A673 (cell line): Measurements from ENCODE around the gene TRPM3. TPM values are rescaled to one million over a fixed set of nuclear protein-coding genes. Genes with fewer than 3 reads are reported as not detected.

Experiments used
- BruUV-seq: library from RNA; stranded (reverse); fragments of 400-500 nt; replicated peaks from 2 replicates; lab custom pipeline; 2021; lab: Mats Ljungman, UMichigan
- CTCF ChIA-PET: fragments of 300-600 bp; sonication (Branson Sonifier 250); formaldehyde crosslinking; loops from one replicate; lab custom pipeline; 2022; ENCODE audit warnings: antibody characterized with exemption; lab: Charles Lee
- POLR2A ChIA-PET: fragments of 300-600 bp; sonication (Branson Sonifier 250); formaldehyde crosslinking; loops from one replicate; lab custom pipeline; 2022; ENCODE audit warnings: antibody characterized with exemption; ENCODE audit not compliant: low non-redundant PET; lab: Charles Lee
- DNase-seq: peaks from one replicate; pipeline ENCODE4 v3.0.0-alpha.2; 2015; ENCODE audit warnings: low spot score
- H3K27ac ChIP-seq: fragments of 200-600 bp; sonication (generic); 2 replicates; pipeline ENCODE4 v1.5.1; 2016; ENCODE audit warnings: mixed run types, low read depth, mild to moderate bottlenecking, mixed read lengths, antibody characterized with exemption, low read length; ENCODE audit not compliant: poor library complexity, severe bottlenecking
- H3K27me3 ChIP-seq: fragments of 200-600 bp; sonication (generic); replicated peaks from 2 replicates; pipeline ENCODE4 v1.6.1; 2017; ENCODE audit warnings: mixed run types, low read depth, mild to moderate bottlenecking, mixed read lengths, antibody characterized with exemption, low read length; ENCODE audit not compliant: insufficient read depth, poor library complexity
- H3K36me3 ChIP-seq: fragments of 200-600 bp; sonication (generic); 2 replicates; pipeline ENCODE4 v1.6.1; 2016; ENCODE audit warnings: mixed run types, mild to moderate bottlenecking, mixed read lengths, antibody characterized with exemption, low read length; ENCODE audit not compliant: insufficient read depth, poor library complexity, severe bottlenecking
- H3K4me1 ChIP-seq: fragments of 200-600 bp; sonication (generic); 2 replicates; pipeline ENCODE4 v1.6.1; 2017; ENCODE audit warnings: mixed run types, mild to moderate bottlenecking, mixed read lengths, antibody characterized with exemption, low read length; ENCODE audit not compliant: insufficient read depth, poor library complexity, severe bottlenecking
- H3K4me3 ChIP-seq: fragments of 200-600 bp; sonication (generic); 2 replicates; pipeline ENCODE4 v1.5.1; 2016; ENCODE audit warnings: low read depth, mixed run types, mild to moderate bottlenecking, mixed read lengths, low read length; ENCODE audit not compliant: poor library complexity, severe bottlenecking
- H3K9me3 ChIP-seq: fragments of 200-600 bp; sonication (generic); 2 replicates; pipeline ENCODE4 v1.6.1; 2016; ENCODE audit warnings: mixed run types, low read depth, mild to moderate bottlenecking, mixed read lengths, antibody characterized with exemption, low read length; ENCODE audit not compliant: poor library complexity, severe bottlenecking
- CTCF ChIP-seq: fragments of 300-800, 200-600 bp; sonication (generic); conservative IDR thresholded peaks from 2 replicates; pipeline ENCODE4 v1.5.1; 2017; ENCODE audit warnings: low read depth, mild to moderate bottlenecking, antibody characterized with exemption, low read length, moderate library complexity, mixed read lengths
- EZH2 ChIP-seq: fragments of 200-600 bp; sonication (generic); IDR thresholded peaks from 2 replicates; pipeline ENCODE4 v1.6.1; 2017; ENCODE audit warnings: borderline replicate concordance, low read depth, mild to moderate bottlenecking, mixed read lengths, antibody characterized with exemption, low read length; ENCODE audit not compliant: poor library complexity, severe bottlenecking
- intact Hi-C: fragments of 100-400 bp; cut with micrococcal nuclease; formaldehyde crosslinking; loops from one replicate; pipeline ENCODE4 v1.10.0; 2022; ENCODE audit not compliant: unreplicated experiment
- total RNA-seq: library from RNA; stranded (reverse); gene quantifications from 2 replicates; pipeline ENCODE4 v1.2.3, GENCODE V29; 2021

TRPM3 gene
- total RNA-seq, 1 experiment from 2014 or later, result not detected

DNA sequence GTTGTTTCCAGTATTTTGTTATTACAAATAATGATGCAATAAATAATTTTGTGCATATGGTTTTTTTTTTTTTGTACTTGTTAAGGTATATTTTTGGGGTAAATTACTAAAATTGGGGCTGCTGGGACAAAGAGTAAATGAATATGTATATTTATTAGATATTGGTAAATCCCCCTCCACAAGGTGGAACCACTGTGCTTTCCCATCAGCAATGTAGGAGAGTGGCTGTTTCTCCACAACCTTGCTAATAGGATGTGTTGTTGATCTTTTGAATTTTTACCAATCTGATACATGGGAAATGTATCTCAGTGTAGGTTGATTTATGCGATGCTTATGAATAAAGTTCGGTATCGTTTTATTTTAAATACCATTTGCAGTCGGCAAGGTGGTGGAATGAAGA is 118.1 kb downstream of the TRPM3 start:
- TF ChIP-seq CTCF (no peak), EZH2 (no peak)
- ChIA-PET POLR2A (no interaction called here), CTCF (no interaction called here)
- Histone ChIP-seq H3K4me3 (no peak overlapping the region), H3K4me1 (no peaks in the 10 kb centered on the region), H3K36me3 (no peaks in the 10 kb centered on the region), H3K9me3 (no peaks in the 10 kb centered on the region), H3K27me3 (no peaks in the 10 kb centered on the region), H3K27ac (no peak overlapping the region)
- intact Hi-C loops, result no loop called here
- BruUV-seq, result no TSS peak
- DNase-seq, result no peak

DNA sequence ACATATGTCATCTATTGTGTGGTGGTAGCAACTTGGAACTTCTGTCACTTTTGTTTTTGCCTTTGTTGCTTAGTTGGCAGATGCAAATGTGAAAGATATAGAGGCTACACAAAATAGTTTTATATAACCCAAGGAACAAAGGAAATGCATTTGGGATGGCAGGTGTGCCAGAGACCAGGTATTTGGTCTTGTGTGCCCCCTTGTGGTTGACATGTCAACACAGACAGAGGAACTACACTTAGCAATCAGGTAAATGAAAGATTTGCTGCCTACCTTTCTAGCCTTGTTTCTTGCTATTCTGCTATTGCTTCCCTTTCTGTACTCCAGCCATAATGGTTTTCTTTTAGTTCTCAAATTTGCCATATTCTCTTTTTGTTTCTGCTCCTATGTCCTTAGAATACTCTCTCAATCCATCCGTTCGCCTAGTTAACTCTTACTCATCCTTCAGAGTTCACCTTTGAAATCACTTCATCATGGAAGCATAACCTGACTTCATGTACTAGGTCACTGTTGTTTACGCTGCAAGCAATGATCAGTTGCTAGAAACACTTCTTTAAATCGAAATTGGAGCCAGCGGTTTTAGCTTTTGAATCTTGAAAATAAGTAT is 119.5 kb downstream of the TRPM3 start:
- Histone ChIP-seq H3K9me3 (no peaks in the 10 kb centered on the region), H3K36me3 (no peaks in the 10 kb centered on the region), H3K4me1 (no peaks in the 10 kb centered on the region), H3K27me3 (no peaks in the 10 kb centered on the region), H3K27ac (no peak overlapping the region), H3K4me3 (no peak overlapping the region)
- no peak for TF ChIP-seq EZH2
- TF ChIP-seq CTCF, result peak; percentile 54
- ChIA-PET CTCF (no interaction called here), POLR2A (no interaction called here)
- BruUV-seq, result no TSS peak
- intact Hi-C loops, result loop anchor here (2.0 kb wide), 1 partner anchor 361 kb away; no protein-coding TSS in a partner anchor
- DNase-seq, result no peak

GRCh38 chr9:70998962-70999361 is 122.5 kb downstream of the TRPM3 start:
- POLR2A ChIA-PET, result interaction anchor here (0.6 kb wide), 1 partner anchor 22 kb away, joined by 3 read pairs; no protein-coding TSS in a partner anchor
- intact Hi-C loops, result no loop called here
- H3K27me3 ChIP-seq, result no peaks in the 10 kb centered on the region
- H3K4me1 ChIP-seq, result no peaks in the 10 kb centered on the region
- DNase-seq, result no peak
- BruUV-seq, result no TSS peak
- H3K4me3 ChIP-seq, result no peak overlapping the region
- no peaks in the 10 kb centered on the region for H3K36me3 ChIP-seq
- H3K9me3 ChIP-seq, result no peaks in the 10 kb centered on the region
- CTCF ChIA-PET, result no interaction called here
- H3K27ac ChIP-seq, result no peak overlapping the region
- no peak for TF ChIP-seq EZH2
- TF ChIP-seq CTCF, result no peak
